ENCODE results near the gene EED.
"Not testable (repeated sequence)": the region's sequence is repeated elsewhere in the genome, so short reads cannot be mapped to it uniquely, and the experiment has no call there.

The EED gene

DNA sequence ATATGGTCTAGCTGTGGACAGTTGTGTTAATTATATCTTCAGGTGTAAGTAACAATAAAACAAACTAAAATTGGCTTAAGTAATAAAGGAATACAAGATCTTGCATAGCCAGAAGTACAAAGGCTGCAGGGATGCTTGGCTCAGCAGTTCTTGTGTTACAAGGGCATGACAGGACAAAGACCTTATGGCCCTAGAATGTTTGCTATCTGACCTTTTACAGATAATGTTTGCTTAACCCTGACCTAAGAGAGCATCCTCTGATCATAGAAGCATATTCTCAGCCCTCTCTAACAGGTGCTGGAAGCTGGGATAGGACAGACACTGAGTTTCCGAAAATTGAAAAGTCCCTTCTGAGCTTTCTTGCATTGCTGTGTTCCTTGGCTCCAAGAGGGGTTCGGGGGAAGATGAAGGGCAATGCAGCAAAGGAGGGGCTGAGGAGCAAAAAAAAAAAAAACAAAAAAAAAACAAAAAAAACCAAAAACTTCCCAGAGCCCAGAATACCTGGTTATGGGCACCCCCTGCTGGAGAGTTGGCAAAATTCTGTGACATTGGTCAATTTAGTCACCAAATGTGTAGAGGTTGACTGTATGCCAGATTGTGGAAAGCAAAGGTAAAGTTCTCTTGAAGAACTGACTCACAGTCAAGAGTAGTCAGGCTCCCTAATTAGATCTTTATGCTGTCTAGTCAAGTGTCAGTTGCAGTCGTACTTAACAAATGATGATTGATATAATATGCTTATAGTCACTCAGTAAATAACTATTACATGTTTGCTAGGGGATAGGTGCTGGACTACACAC lies 47.1 kb downstream of the EED start:
- POLR2A ChIA-PET: no interaction called here
- CTCF ChIA-PET: interaction anchor here (0.6 to 8.1 kb wide), 20 partner anchors 9 to 437 kb away, joined by 3 to 63 read pairs (median 3); partner anchors contain the start of genes CCDC83, HIKESHI and PICALM
- DNase-seq (ENCODE audit: extremely low spot score): peak; percentile 50
- TF ChIP-seq, protein P1, sequence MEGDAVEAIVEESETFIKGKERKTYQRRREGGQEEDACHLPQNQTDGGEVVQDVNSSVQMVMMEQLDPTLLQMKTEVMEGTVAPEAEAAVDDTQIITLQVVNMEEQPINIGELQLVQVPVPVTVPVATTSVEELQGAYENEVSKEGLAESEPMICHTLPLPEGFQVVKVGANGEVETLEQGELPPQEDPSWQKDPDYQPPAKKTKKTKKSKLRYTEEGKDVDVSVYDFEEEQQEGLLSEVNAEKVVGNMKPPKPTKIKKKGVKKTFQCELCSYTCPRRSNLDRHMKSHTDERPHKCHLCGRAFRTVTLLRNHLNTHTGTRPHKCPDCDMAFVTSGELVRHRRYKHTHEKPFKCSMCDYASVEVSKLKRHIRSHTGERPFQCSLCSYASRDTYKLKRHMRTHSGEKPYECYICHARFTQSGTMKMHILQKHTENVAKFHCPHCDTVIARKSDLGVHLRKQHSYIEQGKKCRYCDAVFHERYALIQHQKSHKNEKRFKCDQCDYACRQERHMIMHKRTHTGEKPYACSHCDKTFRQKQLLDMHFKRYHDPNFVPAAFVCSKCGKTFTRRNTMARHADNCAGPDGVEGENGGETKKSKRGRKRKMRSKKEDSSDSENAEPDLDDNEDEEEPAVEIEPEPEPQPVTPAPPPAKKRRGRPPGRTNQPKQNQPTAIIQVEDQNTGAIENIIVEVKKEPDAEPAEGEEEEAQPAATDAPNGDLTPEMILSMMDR (IDR thresholded peaks at IDR 0.05; ENCODE audit: control extremely low read depth, extremely low read depth, low read depth, missing control alignments): peak; percentile 51

DNA sequence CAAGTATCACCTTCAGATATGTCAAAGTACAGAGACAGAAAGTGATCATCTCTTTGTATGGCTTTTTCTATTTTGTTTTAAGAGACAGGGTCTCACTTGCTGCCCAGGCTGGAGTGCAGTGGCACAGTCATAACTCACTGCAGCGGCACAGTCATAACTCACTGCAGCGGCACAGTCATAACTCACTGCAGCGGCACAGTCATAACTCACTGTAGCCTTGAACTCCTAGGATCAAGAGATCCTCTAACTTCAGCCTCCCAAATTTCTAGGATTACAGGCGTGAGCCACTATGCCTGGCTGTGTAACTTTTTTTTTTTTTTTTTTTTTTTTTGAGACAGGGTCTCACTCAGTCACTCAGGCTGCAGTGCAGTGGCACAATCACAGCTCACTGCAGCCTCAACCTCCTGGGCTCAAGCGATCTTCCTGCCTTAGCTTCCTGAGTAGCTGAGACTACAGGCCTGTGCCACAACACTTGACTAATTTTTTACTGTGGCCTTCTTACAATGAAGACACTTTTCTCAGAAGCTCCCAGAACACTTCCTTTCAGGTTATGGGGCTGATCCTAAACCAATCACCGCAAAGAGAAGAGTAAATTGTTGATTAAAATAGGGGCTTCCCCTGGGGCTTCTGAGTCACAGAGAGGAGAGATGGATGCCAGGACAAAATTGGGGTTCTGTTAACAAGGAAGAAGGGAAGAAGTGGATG lies 48.5 kb downstream of the EED start:
- TF ChIP-seq, protein P1 (IDR thresholded peaks at IDR 0.05; ENCODE audit: control extremely low read depth, extremely low read depth, low read depth, missing control alignments): no peak
- peak; percentile 43 for DNase-seq (ENCODE audit: extremely low spot score)
- ChIA-PET CTCF (interaction anchor here (0.9 to 8.1 kb wide), 5 partner anchors 24 to 439 kb away, joined by 3 to 63 read pairs (median 10); partner anchors contain the start of genes CCDC83 and PICALM), POLR2A (interaction anchor here (0.7 kb wide), 1 partner anchor 440 kb away, joined by 4 read pairs; no protein-coding TSS in a partner anchor)

- POLR2A ChIA-PET: no interaction called here
- DNase-seq (ENCODE audit: extremely low spot score): no peak
- CTCF ChIA-PET: interaction anchor here (1.3 to 8.1 kb wide), 3 partner anchors 53 to 439 kb away, joined by 3 to 63 read pairs (median 7); partner anchors contain the start of gene CCDC83
- TF ChIP-seq, protein P1 (IDR thresholded peaks at IDR 0.05; ENCODE audit: control extremely low read depth, extremely low read depth, low read depth, missing control alignments): no peak
These were observed 49.5 kb downstream of the EED start for GRCh38 chr11:86294026-86294425.

DNA sequence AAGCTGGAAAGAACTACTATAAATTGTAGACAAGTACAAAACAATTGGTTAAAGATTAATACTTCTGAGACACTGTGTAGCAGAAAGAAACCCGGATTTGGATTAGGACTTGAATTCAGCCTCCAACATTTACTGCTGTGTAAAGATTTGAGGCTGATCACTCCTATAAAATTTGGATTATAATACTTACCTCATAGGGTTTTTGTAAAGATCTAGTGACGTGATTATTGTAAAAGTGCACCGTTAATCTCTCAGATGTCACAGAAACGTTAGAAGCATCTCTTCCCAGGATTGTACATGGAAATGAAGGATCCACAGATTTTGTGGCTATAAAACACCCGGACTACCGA lies 57.2 kb downstream of the EED start:
- DNase-seq (ENCODE audit: extremely low spot score): no peak
- TF ChIP-seq, protein P1 (IDR thresholded peaks at IDR 0.05; ENCODE audit: control extremely low read depth, extremely low read depth, low read depth, missing control alignments): no peak
- POLR2A ChIA-PET: interaction anchor here (0.7 kb wide), 1 partner anchor 233 kb away, joined by 5 read pairs; the partner anchor contains the start of gene PICALM
- CTCF ChIA-PET: interaction anchor here (0.9 to 4.2 kb wide), 3 partner anchors 11 to 33 kb away, joined by 3 to 43 read pairs (median 5); no protein-coding TSS in a partner anchor

GRCh38 chr11:86302092-86302793 lies 57.7 kb downstream of the EED start, which contains the start of gene HIKESHI:
TSS of gene HIKESHI (plus strand) at chr11:86302240. CDS start at chr11:86302449, 209 bp downstream.
- ChIA-PET CTCF (interaction anchor here (0.9 to 4.2 kb wide), 5 partner anchors 8 to 32 kb away, joined by 3 to 43 read pairs (median 4); no protein-coding TSS in a partner anchor), POLR2A (no interaction called here)
- TF ChIP-seq, protein P1 (IDR thresholded peaks at IDR 0.05; ENCODE audit: control extremely low read depth, extremely low read depth, low read depth, missing control alignments): no peak

GRCh38 chr11:86303257-86303656 lies 58.7 kb downstream of the EED start:
- TF ChIP-seq, protein P1 (IDR thresholded peaks at IDR 0.05; ENCODE audit: control extremely low read depth, extremely low read depth, low read depth, missing control alignments): no peak
- ChIA-PET POLR2A (no interaction called here), CTCF (interaction anchor here (1.1 to 4.2 kb wide), 4 partner anchors 7 to 33 kb away, joined by 3 to 43 read pairs (median 4); no protein-coding TSS in a partner anchor)
- DNase-seq (ENCODE audit: extremely low spot score): no peak

More at GRCh38 chr11:86302092-86302793, 57.7 kb downstream of the EED start, which contains the start of gene HIKESHI:
- peak; percentile 88 for DNase-seq (ENCODE audit: extremely low spot score)

DNA sequence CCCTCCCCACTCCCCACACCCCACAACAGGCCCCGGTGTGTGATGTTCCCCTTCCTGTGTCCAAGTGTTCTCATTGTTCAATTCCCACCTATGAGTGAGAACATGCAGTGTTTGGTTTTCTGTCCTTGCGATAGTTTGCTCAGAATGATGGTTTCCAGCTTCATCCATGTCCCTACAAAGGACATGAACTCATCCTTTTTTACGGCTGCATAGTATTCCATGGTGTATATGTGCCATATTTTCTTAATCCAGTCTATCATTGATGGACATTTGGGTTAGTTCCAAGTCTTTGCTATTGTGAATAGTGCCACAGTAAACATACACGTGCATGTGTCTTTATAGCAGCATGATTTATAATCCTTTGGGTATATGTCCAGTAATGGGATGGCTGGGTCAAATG lies 64.2 kb downstream of the EED start:
- CTCF ChIA-PET; POLR2A ChIA-PET; DNase-seq (ENCODE audit: extremely low spot score): not testable (repeated sequence)

Measured in GM10248 (cell line).